Stomach (tissue), 4 donors: ENCODE data around the gene NUDT16L1.

Source experiments
- CTCF ChIP-seq, 7 experiments: fragments of 450-650 bp in 4 of 7; fragments of 200-600 bp in 3 of 7; sonication (generic) in 3 of 7; IDR thresholded peaks; one replicate each; pipeline ENCODE4 v1.5.1; 2016 to 2019; ENCODE audit warnings: antibody characterized with exemption in 7 of 7, control low read depth in 2 of 7, mild to moderate bottlenecking in 1 of 7
- EP300 ChIP-seq: sonication (generic); formaldehyde crosslinking; IDR thresholded peaks from one replicate; pipeline ENCODE4 v1.6.1; 2017; ENCODE audit warnings: antibody characterized with exemption

GRCh38 chr16:4698321-4699045 is 5.1 kb downstream of the NUDT16L1 start:
- TF ChIP-seq EP300 (no peak), CTCF (IDR thresholded peaks at IDR 0.05) (no peak)
